GM18508 (cell line): ENCODE measurements around the gene SPPL2B.
"Not testable (repeated sequence)": the region's sequence is repeated elsewhere in the genome, so short reads cannot be mapped to it uniquely, and the experiment has no call there.

Source experiments
- ATAC-seq: cut with Tn5 transposase; IDR thresholded peaks from one replicate; pipeline ENCODE4 v1.9.1; 2021; ENCODE audit warnings: moderate number of reproducible peaks; ENCODE audit not compliant: insufficient read depth, unreplicated experiment

SPPL2B gene, protein sequence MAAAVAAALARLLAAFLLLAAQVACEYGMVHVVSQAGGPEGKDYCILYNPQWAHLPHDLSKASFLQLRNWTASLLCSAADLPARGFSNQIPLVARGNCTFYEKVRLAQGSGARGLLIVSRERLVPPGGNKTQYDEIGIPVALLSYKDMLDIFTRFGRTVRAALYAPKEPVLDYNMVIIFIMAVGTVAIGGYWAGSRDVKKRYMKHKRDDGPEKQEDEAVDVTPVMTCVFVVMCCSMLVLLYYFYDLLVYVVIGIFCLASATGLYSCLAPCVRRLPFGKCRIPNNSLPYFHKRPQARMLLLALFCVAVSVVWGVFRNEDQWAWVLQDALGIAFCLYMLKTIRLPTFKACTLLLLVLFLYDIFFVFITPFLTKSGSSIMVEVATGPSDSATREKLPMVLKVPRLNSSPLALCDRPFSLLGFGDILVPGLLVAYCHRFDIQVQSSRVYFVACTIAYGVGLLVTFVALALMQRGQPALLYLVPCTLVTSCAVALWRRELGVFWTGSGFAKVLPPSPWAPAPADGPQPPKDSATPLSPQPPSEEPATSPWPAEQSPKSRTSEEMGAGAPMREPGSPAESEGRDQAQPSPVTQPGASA

DNA sequence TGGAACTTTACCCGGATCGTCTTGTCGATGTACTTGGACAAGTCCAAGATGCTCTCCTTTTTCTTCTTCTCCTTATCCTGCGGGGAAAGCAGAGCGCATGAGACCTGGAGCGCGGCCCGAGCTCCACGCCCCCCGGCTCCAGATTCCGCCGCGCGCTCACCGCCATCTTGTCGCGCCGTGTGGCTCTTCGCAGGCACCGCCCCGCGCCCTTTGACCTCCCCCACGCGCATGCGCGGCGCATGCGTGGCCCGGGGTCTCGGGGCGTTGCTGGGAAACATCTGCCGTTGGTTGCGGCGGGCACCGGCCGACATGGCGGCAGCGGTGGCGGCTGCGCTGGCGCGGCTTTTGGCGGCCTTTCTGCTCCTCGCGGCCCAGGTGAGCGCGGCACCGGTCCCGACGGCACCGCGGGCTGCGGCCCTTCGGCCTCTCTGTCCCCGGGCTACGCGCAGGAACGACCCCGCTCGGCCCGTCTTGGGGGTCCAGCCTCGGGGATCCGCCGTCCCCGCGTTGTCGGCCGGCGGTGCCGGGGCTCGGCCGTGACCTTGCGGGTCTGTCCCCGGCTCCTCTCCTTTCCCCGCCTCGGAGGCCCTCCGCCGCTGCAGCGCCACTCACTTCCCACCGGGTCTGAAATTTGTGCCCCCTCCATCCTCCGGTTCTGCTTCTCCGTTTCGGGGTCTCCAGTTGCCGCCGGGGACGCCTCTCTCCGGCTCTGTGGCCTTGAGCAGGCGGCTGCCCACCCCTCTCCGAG is at the start of gene SPPL2B, which contains the start of gene LSM7:
SPPL2B (plus strand) TSS at position 284 of the 748 bp plus-strand sequence; CDS start at position 310, 26 bp downstream.
LSM7 (minus strand) TSS at position 186 of the 748 bp plus-strand sequence; CDS start at position 166, 20 bp downstream.
- no peak for ATAC-seq

DNA sequence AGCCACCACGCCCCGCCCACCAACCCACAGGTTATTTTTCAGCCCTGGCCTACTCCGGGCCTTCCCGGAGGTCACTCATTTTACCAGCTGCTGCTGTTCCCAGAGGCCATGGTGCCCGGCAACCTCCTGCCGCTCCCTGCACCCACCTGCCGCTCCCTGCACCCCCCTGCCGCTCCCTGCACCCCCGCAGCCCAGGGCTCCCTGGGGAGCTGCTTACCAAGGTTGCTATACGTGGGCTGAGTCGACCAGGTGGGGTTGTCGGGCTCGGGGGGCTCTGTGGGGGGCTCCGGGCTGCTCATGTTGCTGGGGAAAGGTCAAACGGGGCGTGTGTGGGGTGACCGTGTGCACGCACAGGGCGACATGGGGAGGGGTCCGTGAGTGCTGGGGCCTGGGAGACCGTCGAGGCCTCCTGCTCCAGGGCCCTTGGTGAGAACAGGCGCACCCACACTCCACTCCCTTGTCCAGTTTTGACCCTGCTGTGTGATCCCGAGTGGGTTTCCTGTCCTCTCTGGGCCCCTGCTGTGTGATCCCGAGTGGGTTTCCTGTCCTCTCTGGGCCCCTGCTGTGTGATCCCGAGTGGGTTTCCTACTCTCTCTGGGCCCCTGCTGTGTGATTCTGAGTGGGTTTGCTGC is 47.7 kb upstream of the SPPL2B start:
- no peak for ATAC-seq

DNA sequence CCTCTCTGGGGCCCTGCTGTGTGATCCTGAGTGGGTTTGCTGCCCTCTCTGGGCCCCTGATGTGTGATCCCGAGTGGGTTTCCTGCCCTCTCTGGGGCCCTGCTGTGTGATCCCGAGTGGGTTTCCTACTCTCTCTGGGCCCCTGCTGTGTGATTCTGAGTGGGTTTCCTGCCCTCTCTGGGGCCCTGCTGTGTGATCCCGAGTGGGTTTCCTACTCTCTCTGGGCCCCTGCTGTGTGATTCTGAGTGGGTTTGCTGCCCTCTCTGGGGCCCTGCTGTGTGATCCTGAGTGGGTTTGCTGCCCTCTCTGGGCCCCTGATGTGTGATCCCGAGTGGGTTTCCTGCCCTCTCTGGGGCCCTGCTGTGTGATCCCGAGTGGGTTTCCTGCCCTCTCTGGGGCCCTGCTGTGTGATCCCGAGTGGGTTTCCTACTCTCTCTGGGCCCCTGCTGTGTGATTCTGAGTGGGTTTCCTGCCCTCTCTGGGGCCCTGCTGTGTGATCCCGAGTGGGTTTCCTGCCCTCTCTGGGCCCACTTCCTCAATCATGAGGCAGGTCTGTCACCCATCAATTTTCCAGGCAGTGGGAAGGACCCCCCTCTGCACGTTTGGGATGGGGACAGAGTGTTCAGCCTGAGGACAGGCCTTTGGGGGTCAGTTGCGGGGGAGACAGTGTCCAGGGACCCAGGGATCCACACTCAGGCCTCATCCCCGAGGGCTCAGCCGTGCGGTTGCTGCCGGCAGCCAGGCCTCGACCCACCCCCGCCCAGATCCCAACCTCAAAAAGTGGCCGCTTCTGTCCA is 47.0 kb upstream of the SPPL2B start:
- ATAC-seq = not testable (repeated sequence)

DNA sequence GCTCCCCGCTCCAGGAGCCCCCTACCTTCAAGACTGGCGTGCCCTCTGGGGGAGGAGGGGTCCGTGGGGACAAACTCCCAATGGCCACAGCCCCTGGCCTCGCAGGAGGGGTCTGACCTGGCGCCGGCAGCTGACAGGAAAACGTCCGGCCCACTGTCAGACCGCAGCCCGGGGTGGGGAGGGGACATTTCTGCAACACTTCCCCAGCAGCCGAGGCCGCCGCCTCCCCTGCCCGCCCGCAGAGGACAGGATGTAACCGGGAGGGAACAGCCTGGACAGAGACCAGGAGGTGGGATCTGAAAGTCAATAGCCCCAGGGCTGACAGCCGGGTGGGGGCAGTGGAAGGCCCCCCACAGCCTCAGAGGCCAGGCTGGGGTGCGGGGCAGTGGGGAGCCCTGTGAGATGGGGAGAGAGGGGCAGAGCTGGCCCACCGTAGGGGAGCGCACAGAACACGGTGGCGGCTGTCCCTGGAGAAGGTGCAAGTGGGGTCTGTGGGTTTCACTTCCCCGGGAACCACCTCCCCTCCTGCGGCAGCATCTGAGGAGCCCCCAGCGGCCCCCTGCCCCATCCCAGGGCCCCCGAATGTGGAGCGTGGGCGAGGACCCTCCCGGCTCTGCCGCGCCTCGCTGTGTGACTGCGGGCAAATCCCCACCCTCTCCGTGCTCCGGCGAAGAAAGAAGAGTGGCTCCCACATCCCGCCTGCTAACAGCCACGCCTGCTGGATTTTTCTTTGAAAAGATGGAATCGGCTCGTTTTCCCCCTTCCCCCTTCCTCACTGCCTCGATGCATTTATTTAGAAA is 46.2 kb upstream of the SPPL2B start, which contains the start of gene PEAK3:
PEAK3 (minus strand) TSS at position 114 of the 800 bp plus-strand sequence. CDS start 1,244 bp downstream, outside the sequence.
- ATAC-seq = no peak

DNA sequence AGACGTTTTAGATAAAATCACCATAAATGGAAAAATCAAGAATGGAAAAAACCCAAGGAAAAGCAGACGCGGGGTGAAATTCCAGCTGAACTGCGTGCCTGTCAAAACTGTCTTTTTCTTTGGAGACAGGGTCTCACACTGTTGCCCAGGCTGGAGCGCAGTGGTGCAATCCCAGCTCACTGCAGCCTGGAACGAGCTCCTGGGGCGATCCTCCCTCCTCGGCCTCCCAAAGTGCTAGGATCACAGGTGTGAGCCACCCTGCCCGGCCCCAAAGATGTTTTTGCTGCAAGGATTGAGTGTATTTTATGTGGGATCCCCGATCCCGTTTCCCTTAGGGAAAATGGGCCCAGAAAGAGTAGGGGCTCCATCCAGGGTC is 45.6 kb upstream of the SPPL2B start:
- ATAC-seq = no peak

DNA sequence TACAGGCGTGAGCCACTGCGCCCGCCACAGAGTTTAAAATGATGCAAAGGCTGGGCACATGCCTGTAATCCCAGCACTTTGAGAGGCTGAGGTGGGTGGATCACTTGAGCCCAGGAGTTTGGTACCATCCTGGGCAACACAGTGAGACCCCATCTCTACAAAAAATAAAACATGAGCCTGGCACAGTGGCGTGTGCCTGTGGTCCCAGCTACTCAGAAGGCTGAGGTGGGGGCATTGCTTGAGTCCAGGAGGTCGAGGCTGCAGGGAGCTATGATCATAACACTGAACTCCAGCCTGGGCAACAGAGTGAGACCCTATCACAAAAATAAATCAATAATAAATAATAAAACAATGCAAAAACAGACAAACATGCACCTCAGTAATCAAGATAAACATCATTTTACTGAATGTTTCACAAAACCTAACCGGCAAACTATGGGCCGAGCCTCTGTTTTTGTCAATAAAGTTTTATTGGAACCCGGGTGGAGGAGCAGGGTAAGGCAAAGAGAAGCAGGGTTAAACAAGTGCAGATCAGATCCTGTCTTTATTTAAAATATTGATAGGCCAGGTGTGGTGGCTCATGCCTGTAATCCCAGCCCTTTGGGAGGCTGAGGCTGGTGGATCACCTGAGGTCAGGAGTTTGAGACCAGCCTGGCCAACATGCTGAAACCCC is 44.5 kb upstream of the SPPL2B start:
- no peak for ATAC-seq

DNA sequence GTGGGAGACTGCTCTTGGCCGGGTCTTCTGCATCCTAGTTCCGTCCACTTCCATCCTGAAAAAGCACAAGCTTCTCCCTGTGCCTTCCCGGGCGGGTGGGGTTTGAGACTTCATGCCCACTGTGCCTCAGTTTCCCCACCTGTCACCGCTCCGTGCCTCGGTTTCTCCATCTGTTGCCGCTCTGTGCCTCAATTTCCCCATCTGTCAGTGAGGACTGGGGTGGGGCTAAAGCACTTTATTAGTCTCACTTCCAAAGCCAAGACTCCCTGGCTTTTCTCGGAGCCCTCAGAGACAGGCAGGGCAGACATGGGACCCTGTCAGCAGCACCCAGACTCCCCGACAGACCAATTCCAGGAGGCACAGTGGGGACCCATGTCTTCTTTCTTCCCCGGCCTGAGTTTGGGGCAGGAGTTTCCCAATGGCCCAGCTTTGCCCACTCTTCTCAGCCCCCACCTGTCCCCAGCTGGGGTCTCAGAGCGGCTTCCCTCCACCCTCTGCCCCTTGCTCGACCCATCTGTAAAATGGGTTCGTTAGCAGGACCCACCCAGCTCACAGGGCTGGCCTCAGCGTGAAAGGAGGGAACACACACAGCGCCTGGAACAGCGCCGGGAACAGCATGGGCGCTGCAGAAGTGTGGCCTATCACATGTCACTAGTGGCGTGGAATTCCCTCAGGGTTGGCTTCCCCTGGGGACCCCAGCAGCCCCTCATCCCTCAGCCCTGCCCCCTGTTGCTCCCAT is 41.9 kb upstream of the SPPL2B start:
- no peak for ATAC-seq

DNA sequence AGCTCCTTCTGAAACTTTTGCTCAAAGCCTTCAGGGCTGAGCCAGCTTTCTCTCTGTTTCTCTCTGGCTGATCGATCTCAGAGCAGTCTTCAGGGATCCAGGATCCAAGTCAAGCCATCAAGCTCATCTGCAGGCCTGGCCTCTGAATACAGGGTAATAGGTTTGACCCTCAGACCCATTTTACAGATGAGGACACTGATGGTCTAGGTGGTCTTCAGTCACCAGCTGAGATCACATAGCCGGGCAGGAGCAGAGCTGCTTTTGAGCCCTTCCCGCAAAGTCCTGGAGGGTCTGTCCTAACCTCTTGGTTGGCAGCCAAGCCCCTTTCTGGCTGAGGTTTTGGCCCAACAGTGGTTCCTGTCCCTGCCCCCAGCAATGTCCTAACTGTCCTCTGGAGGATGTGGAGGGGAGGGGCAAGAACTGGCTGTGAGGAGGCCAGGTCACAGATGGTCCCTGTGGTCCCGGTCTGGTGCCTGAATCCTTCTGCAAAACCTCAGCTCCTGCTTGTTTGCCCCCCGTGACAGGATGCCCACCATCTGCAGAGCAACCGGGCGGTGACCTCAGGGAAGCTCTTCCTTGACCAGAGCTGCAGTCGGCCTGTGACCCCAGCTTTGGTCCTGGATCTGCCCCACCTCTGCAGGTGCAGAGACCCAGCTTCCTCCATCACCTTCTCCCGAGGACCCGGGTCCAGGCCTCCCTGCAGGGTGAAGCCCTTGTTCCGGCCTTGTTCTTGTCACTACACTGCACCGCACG is 40.7 kb upstream of the SPPL2B start:
- no peak for ATAC-seq

DNA sequence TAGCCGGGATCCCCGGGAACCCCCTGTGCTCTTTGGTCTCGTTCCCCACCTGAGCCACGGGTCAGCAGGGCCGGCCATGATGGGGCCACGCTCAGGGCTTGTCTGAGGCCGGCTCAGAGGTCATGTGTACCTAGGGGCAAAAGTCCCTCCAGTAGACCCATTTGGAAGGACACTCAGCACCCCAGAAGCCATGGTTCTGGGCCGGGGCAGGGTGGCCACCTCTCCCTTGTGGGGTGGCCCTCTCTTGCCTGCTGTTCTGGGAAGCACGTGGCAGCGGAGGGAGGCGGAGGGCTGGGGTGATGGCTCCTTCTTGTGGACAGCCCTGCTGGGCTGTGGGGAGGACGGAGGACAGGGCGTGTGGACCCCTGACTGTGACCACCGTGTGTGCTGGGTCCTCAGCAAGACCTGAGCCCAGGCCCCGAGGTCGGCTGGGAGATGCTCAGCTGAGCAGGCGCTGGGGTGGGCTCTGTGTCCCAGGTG is 40.1 kb upstream of the SPPL2B start:
- no peak for ATAC-seq

DNA sequence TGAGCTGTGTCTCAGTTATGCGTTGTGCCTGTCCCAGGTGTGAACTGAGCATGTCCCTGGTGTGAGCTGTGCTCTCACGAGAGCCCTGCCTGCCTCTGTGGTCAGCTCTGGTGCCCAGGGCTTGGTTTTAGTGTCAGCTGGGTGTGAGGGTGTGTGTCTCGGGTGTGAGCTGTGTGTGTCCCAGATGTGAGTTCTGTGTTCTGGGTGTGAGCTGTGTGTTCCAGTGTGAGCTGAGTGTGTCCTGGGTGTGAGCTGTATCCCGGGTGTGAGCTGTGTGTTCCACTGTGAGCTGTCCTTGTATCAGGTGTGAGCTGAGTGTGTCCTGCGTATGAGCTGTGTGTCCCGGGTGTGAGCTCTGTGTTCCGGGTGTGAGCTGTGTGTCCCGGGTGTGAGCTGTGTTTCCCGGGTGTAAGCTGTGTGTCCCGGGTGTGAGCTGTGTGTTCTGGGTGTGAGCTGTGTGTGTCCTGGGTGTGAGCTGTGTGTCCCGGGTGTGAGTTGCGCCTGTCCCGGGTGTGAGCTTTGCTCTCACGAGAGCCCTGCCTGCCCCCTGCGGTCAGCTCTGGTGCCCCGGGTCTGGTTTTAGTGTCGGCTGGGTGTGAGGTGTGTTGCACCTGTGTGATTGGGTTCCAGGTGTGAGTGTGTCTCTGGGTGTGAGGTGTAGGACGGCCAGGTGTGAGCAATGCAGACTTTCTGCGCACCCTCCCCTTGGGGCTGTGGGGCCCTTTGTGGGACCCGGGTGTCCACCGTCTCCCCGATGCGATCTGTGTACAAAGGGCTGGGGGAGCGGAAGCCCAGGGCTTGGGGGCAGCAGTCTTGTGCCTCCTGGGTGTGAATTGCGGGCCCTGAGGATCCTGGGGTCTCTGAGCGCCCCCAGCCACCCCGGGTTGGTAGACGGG is 39.4 kb upstream of the SPPL2B start:
- no peak for ATAC-seq

DNA sequence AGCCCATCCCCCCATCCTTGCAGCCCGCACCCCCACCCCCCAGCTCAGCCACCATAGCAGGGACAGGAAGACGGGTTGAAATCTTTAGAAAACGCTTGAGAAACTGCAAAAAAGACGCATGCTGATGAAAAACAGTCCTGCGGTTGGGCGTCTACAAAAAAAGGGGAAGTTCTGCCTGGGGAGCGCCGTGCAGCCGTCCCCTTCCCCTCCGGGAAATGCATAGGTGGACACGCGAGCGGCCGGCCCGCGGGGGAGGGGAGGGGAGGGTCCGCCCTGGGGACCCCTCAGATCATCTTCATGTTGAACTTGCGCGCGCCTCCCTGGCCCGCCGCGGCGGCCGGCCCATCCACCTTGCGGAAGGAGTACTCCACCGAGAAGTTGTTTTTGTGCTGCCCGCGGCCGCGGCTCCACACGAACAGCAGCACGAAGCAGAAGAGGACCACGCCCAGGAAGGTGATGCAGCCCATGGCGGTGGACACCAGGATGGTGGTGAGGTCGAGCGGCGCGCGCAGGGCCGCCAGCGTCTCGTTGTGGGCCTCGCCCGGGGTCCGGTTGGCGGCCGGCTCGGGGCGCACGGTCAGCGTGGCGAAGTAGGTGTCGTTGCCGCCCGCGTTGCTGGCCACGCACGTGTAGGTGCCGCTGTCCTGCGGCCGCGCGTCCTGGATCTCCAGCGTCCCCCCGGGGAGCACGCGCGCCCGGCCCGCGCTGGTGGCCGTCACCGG is 38.6 kb upstream of the SPPL2B start:
- ATAC-seq = no peak

DNA sequence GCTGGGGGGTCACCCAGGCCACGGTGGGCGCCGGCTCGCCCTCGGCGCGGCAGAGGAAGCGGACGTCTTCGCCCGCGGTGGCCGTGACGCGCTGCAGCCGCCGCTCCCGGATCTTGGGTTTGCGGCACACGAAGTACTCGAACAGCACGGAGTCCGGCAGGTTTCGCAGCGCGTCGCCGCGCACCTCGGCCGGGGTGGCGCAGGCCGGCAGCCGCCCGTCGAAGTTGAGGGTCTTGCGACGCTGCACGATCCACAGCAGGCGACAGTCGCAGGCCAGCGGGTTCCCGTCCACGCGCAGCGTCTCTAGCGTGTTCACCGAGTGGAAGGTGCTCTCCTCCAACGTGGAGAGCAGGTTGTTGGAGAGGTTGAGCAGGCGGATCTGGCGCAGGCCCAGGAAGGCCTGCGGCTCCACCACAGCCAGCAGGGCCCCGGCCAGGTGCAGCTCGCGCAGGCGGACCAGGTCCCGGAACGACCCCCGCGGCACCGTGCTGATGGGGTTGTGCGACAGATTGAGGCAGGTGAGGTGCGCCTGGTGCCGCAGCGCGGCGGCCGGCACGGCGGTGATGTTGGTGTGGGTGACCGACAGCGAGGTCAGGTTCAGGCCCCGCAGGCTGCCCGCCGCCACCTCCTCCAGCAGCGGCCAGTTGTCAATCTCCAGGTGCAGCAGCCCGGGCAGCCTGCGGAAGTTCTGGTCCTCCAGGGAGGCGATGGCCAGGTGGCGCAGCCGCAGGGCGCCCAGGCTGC is 37.9 kb upstream of the SPPL2B start:
- no peak for ATAC-seq

DNA sequence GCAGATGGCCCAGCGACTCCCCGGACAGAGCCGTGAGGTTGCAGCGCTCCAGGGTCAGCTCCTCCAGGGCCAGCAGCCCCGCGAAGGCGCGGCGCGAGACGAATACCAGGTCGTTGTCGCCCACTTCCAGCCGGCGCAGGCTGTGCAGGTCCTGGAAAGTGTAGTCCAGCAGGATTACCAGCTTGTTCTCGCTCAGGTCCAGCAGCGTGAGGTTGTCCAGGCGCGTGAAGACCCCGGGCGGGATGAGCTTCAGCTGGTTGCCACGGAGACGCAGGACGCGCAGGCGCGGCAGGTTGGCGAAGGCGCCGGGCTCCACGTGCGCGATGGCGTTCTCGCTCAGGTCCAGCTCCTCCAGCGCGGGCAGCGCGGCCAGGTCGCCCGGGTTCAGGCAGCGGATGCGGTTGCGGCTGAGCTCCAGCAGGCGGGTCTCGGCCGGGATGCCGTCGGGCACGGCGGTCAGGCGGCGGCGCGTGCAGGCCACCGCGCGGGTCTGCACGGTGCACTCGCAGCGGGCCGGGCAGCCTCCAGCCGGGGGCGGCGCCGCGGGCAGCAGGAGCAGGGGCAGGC is 37.2 kb upstream of the SPPL2B start:
- ATAC-seq = no peak

DNA sequence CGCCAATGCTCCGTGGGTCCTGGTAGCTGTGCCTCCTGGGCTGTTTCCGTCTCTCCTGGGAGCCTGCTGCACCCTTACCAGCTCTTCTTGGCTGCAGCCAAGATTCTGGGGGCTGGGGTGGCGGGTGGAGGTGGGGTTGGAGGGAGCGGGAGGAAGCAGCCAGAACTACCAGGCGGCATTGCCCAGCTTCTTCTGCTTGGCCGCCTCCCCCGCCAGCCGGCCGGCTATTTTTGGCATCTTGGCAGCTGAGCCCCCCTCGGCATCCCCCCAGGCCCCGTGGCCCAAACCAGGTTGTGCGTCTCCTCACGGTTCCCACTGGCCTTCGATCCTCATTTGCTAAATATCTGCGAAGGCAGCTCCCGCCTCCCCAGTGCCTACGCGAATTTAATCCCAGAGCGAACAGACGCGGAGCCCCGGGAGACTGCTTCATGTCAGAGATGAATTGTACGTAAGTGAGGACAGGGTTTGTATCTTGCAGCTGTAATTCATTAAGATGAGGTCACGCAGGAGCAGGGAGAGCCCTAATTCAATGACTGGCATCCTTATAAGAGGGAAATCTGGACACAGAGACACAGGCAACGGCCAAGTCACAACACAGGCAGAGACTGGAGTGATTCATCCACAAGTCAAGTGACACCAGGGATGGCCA is 33.7 kb upstream of the SPPL2B start:
- ATAC-seq = no peak
